Nephron progenitor cell (in vitro differentiated cells): ENCODE data around the gene SAP30L.

ENCODE experiments used
- DNase-seq: peaks from one replicate; pipeline ENCODE4 v3.0.0; 2021
- H3K27ac Mint-ChIP-seq: 2 replicates; pipeline ENCODE4 v1.8.0; 2021; ENCODE audit warnings: mild to moderate bottlenecking, moderate library complexity, mixed read lengths
- H3K27me3 Mint-ChIP-seq: 2 replicates; pipeline ENCODE4 v1.8.0; 2021; ENCODE audit warnings: mild to moderate bottlenecking, low read depth, mixed read lengths; ENCODE audit not compliant: poor library complexity
- H3K36me3 Mint-ChIP-seq: 2 replicates; pipeline ENCODE4 v1.8.0; 2021; ENCODE audit warnings: low read depth, mixed read lengths
- H3K4me1 Mint-ChIP-seq: 2 replicates; pipeline ENCODE4 v1.8.0; 2021; ENCODE audit warnings: mixed read lengths
- H3K4me3 Mint-ChIP-seq: 2 replicates; pipeline ENCODE4 v1.8.0; 2021; ENCODE audit warnings: mild to moderate bottlenecking, moderate library complexity, mixed read lengths
- H3K9me3 Mint-ChIP-seq: 2 replicates; pipeline ENCODE4 v1.8.0; 2021; ENCODE audit warnings: mild to moderate bottlenecking, moderate library complexity, mixed read lengths
- CTCF ChIP-seq: fragments of 200-600 bp; sonication (generic); IDR thresholded peaks from 2 replicates; pipeline ENCODE4 v1.5.0; 2021; ENCODE audit warnings: antibody characterized with exemption

The SAP30L gene

GRCh38 chr5:154498994-154499393 lies 53.2 kb downstream of the SAP30L start:
- H3K27me3 Mint-ChIP-seq = peaks cover 64% of the 10 kb centered on the region
- DNase-seq = no peak
- no peaks in the 10 kb centered on the region for H3K36me3 Mint-ChIP-seq
- H3K9me3 Mint-ChIP-seq = no peaks in the 10 kb centered on the region
- no peak overlapping the region for H3K4me3 Mint-ChIP-seq
- H3K4me1 Mint-ChIP-seq = peaks cover 4% of the 10 kb centered on the region
- no peak overlapping the region for H3K27ac Mint-ChIP-seq
- no peak for TF ChIP-seq CTCF

GRCh38 chr5:154501566-154501965 lies 55.8 kb downstream of the SAP30L start:
- Mint-ChIP-seq H3K27me3 (peaks cover 41% of the 10 kb centered on the region), H3K4me1 (peaks cover 15% of the 10 kb centered on the region), H3K9me3 (no peaks in the 10 kb centered on the region), H3K36me3 (no peaks in the 10 kb centered on the region), H3K4me3 (no peak overlapping the region), H3K27ac (no peak overlapping the region)
- TF ChIP-seq CTCF = no peak
- no peak for DNase-seq

GRCh38 chr5:154502180-154502579 lies 56.4 kb downstream of the SAP30L start:
- Mint-ChIP-seq H3K36me3 (no peaks in the 10 kb centered on the region), H3K4me1 (peaks cover 20% of the 10 kb centered on the region)
- DNase-seq = no peak

GRCh38 chr5:154503698-154504039 lies 57.9 kb downstream of the SAP30L start:
- TF ChIP-seq CTCF = no peak
- Mint-ChIP-seq H3K27me3 (peaks cover 37% of the 10 kb centered on the region), H3K27ac (no peak overlapping the region)

More at GRCh38 chr5:154502180-154502579, 56.4 kb downstream of the SAP30L start:
- H3K27me3 Mint-ChIP-seq = peaks cover 42% of the 10 kb centered on the region
- no peak overlapping the region for H3K27ac Mint-ChIP-seq
- no peak overlapping the region for H3K4me3 Mint-ChIP-seq
- no peak for TF ChIP-seq CTCF
- no peaks in the 10 kb centered on the region for H3K9me3 Mint-ChIP-seq

GRCh38 chr5:154505567-154505966 lies 59.8 kb downstream of the SAP30L start:
- DNase-seq = peak; percentile 24
- TF ChIP-seq CTCF = no peak
- H3K36me3 Mint-ChIP-seq = no peaks in the 10 kb centered on the region
- H3K27ac Mint-ChIP-seq = peak overlapping the region; percentile 58
- H3K27me3 Mint-ChIP-seq = peaks cover 29% of the 10 kb centered on the region
- no peak overlapping the region for H3K4me3 Mint-ChIP-seq
- H3K9me3 Mint-ChIP-seq = no peaks in the 10 kb centered on the region
- peaks cover 33% of the 10 kb centered on the region for H3K4me1 Mint-ChIP-seq

More at GRCh38 chr5:154503698-154504039, 57.9 kb downstream of the SAP30L start:
- DNase-seq = no peak
- H3K4me1 Mint-ChIP-seq = peaks cover 20% of the 10 kb centered on the region
- no peak overlapping the region for H3K4me3 Mint-ChIP-seq
- H3K9me3 Mint-ChIP-seq = no peaks in the 10 kb centered on the region
- no peaks in the 10 kb centered on the region for H3K36me3 Mint-ChIP-seq

- no peak for TF ChIP-seq CTCF
- no peak for DNase-seq
- Mint-ChIP-seq H3K9me3 (no peaks in the 10 kb centered on the region), H3K36me3 (no peaks in the 10 kb centered on the region), H3K27me3 (peaks cover 24% of the 10 kb centered on the region), H3K27ac (no peak overlapping the region), H3K4me3 (no peak overlapping the region), H3K4me1 (peaks cover 33% of the 10 kb centered on the region)
Observed at GRCh38 chr5:154506049-154506715, 60.4 kb downstream of the SAP30L start.
